ENCODE results near the gene ATP8A2. TPM values are rescaled to one million over a fixed set of nuclear protein-coding genes. Genes with fewer than 3 reads are reported as not detected.

The ATP8A2 gene
- total RNA-seq, 1 experiment from 2014 or later, result 0.64 TPM

- peak; percentile 25 for DNase-seq (ENCODE audit: low read depth)
These were observed 635.7 kb downstream of the ATP8A2 start for GRCh38 chr13:26007261-26008125.

- DNase-seq (ENCODE audit: low read depth), result no peak
These were observed 638.9 kb downstream of the ATP8A2 start for GRCh38 chr13:26010487-26011207.

DNA sequence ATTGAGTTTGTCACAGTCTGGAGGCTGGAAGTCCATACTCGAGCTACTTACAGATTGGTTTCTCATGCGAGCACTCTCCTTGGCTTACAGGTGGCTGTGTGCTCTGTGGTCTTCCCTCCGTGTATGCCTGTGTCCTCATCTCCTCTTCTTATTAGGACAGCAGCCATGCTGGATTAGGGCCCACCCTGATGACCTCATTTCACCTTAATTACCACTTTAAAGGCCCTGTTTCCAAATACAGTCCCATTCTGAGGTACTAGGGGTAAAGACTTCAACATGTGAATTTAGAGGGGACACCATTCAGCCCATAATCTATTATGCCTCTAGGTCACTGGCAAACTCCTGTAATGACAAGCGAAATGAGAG, 639.4 kb downstream of the ATP8A2 start:
- no peak for DNase-seq (ENCODE audit: low read depth)

DNA sequence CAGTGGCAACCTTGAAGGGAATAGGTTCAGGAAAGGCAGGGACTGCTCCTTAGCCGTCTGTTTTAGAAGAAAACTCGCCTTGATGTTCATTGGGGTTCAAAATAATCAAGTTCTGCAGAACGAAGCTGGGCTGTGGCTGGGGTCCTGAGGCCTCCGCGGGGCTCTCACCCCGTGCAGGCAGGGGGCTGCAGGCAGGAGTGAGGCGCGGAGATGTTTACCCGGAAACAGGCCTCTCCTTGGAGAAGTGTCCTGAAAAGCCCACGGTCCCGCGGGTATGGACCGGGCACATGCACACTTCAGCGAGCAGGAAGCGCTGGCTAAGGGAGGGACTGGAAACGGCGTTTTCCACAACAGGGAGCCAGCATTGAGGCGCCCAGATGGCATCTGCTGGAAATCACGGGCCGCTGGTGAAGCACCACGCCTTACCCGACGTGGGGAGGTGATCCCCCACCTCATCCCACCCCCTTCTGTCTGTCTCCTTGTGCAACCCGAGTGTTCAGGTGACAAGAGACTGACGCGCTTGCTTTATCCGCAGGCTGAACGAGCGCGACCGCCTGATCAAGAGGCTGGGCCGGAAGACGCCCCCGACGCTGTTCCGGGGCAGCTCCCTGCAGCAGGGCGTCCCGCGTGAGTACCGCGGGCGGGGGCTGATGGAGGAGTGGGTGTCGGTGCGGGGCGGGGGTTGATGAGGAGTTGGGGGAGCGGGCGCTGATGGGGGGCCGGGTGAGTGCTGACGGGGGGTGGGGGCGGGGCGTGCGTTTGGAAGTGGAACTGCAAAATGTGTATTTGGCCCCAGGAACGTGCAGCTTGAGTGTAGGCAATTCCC, 640.4 kb downstream of the ATP8A2 start:
- no peak for DNase-seq (ENCODE audit: low read depth)

DNA sequence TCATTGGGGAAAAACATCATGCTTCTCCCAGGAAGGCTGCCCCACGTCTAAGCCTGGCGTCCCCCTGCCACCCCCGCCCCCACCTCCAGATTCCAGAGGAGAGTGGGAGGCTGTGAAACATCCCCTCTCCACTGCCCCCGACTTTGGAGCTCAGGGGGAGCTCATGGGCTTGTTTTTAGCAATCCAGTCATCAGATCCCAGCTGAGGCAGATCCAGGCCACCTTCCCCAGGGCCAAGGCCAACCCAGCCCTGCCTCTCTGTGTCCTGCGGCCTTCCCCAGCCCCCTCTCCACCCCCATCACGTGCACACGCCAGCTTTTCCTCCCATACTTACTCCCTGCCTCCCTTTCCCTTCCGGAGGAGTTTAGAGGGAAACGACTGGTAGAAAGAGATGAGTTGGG, 641.2 kb downstream of the ATP8A2 start:
- no peak for DNase-seq (ENCODE audit: low read depth)

GRCh38 chr13:26015271-26016125, 643.7 kb downstream of the ATP8A2 start:
- no peak for DNase-seq (ENCODE audit: low read depth)

DNA sequence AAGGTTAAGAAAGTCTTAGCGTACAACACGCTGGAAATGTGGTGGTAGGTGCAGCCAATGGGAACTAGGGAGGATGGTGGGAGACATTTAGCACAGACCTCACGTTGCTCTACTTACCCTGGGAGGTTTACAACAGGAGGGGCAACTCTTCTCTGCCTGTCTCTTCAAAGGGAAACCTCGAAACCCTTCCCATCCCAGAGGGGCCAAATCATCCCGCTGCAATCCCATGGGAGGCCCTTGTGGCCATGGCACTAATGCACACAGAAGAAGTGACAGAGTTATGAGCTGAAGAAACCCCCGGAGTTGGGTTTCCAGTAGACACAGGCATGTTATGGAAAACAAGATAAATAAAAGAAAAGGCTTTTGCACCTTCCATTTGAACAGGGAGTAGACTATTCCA, 644.4 kb downstream of the ATP8A2 start:
- no peak for DNase-seq (ENCODE audit: low read depth)

DNA sequence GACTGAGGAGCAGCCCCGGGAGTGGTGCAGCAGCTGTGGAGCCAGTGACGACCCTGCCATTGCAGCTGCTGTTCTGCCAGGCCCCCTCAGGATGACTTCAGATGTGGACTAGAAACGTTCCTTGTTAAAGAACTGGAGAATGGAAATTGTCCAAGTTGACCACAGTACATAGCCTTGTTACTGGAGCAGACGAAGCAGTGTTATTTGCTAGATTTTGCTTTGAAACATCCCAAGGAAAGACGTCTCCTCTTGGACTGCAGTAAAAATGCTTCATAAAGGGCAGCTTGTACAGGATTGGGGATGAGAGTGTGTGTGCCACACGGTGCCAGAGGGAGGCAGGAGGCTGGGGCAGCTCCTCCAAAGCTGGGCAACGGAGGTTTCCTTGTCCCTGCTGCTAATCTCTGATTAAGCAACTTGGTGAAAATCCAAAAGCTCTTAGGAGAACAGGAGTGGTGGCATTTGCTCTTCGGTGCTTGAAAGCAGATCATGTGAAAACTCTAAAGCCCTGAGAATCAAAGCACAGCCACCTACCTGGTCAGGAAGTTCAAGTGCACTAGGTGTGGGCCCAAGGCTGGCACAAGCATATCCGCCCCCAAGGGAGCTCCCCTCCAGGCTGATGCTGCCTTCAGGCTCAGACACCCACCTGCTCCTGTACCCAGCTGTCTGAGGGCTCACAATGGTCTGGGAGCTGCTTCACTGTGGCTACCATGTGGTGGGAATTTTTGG, 645.6 kb downstream of the ATP8A2 start:
- DNase-seq (ENCODE audit: low read depth), result no peak

- no peak for DNase-seq (ENCODE audit: low read depth)
These were observed 646.3 kb downstream of the ATP8A2 start for GRCh38 chr13:26017932-26018665.

- no peak for DNase-seq (ENCODE audit: low read depth)
These were observed 647.5 kb downstream of the ATP8A2 start for GRCh38 chr13:26019251-26019650.

- DNase-seq (ENCODE audit: low read depth), result peak; percentile 45
These were observed 648.4 kb downstream of the ATP8A2 start for GRCh38 chr13:26019881-26020870.

- DNase-seq (ENCODE audit: low read depth), result no peak
These were observed 649.1 kb downstream of the ATP8A2 start for GRCh38 chr13:26020891-26021290.

DNA sequence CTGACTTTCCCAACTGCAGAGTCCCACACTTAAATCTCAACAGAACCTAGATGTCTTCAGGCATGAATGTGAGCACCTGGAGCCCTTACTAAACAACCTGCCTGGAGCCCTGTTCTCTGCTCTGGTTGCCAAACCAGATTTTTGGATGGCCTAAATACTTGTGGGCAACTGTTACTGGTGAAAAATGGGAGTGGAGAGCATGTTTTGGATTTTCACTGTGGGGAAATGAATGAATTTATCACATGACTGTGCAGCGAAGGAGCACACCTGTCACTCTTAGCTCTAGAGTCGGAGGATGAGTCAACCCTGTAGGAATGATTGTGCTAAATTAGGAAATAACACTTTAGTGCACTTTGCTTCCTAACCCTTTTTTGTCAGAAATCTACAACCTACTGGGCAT, 649.7 kb downstream of the ATP8A2 start:
- DNase-seq (ENCODE audit: low read depth), result no peak

DNA sequence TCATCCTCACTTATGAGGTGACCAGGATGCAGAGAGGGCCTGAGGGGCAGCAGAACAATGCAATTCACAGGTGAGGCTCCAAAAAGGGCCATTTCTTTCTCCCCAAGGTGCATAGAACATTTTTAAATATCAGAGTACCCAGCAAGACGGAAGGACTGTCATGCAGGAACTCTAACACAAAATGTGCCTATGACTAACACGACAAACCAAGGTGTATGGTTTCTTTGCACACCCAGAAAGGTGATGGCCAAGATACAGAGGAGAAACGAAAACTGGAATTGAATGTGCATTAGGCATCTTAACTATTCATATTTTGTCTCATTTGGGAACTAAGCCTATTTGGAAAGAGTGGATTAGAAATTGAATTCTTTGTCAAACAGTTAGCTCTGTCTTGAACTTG, 650.2 kb downstream of the ATP8A2 start:
- no peak for DNase-seq (ENCODE audit: low read depth)

GRCh38 chr13:26022538-26023292, 650.9 kb downstream of the ATP8A2 start:
- peak; percentile 65 for DNase-seq (ENCODE audit: low read depth)

GRCh38 chr13:26024558-26024957, 652.8 kb downstream of the ATP8A2 start:
- DNase-seq (ENCODE audit: low read depth), result no peak

DNA sequence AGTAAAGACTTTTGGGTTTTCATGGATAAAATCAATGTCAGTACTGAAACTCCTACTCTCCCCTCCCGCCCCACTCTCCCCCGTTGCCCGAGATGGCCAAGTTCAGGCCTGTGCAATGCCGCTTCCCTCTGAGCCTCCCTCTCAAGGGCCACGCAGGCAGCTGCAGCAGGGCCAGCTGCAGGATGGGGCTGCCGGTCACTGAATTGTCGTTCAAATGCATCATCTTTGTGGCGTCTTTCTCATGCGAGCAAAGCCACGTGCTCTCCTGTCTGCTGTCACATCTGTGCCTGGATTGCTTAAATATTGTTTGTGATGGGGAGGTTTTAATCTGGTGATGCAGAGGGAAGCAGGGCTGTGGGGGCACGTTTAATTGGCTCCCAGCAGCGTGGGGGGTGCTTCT, 653.4 kb downstream of the ATP8A2 start:
- DNase-seq (ENCODE audit: low read depth), result no peak

DNA sequence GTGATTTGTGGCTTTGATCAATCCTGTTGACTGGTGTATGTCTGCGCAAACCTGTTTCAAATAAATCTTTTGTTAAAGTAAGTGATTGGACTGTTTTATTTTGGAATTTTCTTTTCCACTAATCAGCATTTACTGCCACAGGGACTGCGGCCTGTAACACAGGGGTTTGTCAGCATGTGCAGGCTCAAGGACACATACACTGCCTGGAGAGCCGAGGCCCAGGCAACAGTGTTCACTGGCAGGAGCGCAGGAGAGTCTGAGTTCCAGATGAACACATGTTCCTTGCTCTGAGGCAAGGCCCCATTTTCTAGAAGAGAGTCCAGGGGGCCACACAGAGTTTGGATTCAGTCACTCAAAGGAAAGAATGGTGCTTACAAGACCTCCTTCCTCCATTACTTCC, 654.0 kb downstream of the ATP8A2 start:
- DNase-seq (ENCODE audit: low read depth), result no peak

Data from HT1080 (cell line).